Measurements from ENCODE around the gene PDC. TPM values are rescaled to one million over a fixed set of nuclear protein-coding genes. Genes with fewer than 3 reads are reported as not detected.

Gene PDC
- not detected in 2 replicates for total RNA-seq
- polyA plus RNA-seq = 0.13 TPM in 1 of 2 replicates, not detected in the other

DNA sequence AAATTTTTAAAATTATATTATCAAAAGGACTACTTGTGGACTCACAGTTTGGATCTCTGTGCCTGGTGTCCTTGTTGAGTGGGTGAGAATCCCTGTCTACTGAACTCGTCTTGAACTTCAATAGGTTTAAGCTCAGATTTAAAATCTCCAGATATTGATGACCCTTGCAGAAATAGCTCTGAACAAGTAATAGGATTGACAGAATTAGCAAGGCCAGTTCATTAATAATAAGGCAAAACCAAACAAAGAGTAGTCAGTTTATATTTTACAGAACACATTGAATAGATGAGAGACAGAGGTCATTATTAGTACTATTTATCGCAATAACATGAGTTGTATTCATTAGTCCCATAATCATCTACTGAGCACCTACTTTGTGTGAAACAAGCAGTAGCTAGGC, at the start of gene PDC:
TSS of gene PDC (minus strand) at position 101 of the 400 bp plus-strand sequence. CDS start 11,655 bp downstream, outside the sequence.
- Histone ChIP-seq H3K9me3 (ENCODE audit: low read depth) (no peaks in the 10 kb centered on the region), H2AFZ (no peak within 1 kb of the TSS), H3K4me3 (no peak within 1 kb of the TSS), H3K79me2 (no peaks in the 10 kb centered on the region), H4K20me1 (ENCODE audit: insufficient read depth, poor library complexity, severe bottlenecking) (no peaks in the 10 kb centered on the region), H3K9me2 (replicated peaks; ENCODE audit: insufficient read depth) (no peaks in the 10 kb centered on the region), H3K4me2 (no peak within 1 kb of the TSS), H3K27ac (no peak within 1 kb of the TSS), H3K27me3 (no peaks in the 10 kb centered on the region), H3K4me1 (ENCODE audit: insufficient read depth) (no peaks in the 10 kb centered on the region), H3K36me3 (replicated peaks; ENCODE audit: insufficient read depth, low read depth) (no peaks in the 10 kb centered on the region)
- TF ChIP-seq, protein P1, sequence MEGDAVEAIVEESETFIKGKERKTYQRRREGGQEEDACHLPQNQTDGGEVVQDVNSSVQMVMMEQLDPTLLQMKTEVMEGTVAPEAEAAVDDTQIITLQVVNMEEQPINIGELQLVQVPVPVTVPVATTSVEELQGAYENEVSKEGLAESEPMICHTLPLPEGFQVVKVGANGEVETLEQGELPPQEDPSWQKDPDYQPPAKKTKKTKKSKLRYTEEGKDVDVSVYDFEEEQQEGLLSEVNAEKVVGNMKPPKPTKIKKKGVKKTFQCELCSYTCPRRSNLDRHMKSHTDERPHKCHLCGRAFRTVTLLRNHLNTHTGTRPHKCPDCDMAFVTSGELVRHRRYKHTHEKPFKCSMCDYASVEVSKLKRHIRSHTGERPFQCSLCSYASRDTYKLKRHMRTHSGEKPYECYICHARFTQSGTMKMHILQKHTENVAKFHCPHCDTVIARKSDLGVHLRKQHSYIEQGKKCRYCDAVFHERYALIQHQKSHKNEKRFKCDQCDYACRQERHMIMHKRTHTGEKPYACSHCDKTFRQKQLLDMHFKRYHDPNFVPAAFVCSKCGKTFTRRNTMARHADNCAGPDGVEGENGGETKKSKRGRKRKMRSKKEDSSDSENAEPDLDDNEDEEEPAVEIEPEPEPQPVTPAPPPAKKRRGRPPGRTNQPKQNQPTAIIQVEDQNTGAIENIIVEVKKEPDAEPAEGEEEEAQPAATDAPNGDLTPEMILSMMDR (IDR thresholded peaks at IDR 0.05; ENCODE audit: poor library complexity) = no peak
- TF ChIP-seq EZH2phosphoT487 (IDR thresholded peaks at IDR 0.05; ENCODE audit: low read depth, severe bottlenecking, unreplicated experiment) = no peak
- TF ChIP-seq EZH2 (IDR thresholded peaks at IDR 0.05; ENCODE audit: borderline replicate concordance) = no peak
- 79% methylated on average over 2 of the region's 2 CpGs for WGBS (ENCODE audit: low lambda C conversion rate, missing lambda C conversion rate)
- DNase-seq (ENCODE audit: low spot score) = no peak

DNA sequence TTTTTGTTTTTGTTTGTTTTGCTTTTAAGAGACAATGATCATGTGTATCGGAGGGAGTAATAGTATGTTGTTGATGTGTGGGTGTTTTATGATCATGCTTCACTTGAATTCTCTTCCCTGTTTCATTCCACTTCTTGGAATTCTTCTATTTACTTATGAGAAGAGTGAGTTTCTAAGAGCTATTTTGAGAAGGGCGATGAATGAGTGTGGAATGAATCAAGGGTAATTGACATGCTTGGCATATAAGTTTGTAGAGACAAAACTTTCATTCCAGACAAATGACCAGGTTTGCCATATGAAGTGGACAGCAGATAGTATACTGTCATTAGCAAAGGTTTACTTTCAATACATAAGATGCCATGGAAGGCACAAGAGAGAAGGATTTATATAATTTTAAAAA, 42.3 kb upstream of the PDC start:
- H3K4me1 ChIP-seq (ENCODE audit: insufficient read depth) = peaks cover 18% of the 10 kb centered on the region
- DNase-seq (ENCODE audit: low spot score) = no peak
- H3K9me2 ChIP-seq (replicated peaks; ENCODE audit: insufficient read depth) = no peaks in the 10 kb centered on the region
- H3K4me2 ChIP-seq = no peak overlapping the region
- H3K4me3 ChIP-seq = no peak overlapping the region
- H4K20me1 ChIP-seq (ENCODE audit: insufficient read depth, poor library complexity, severe bottlenecking) = no peaks in the 10 kb centered on the region
- TF ChIP-seq EZH2 (IDR thresholded peaks at IDR 0.05; ENCODE audit: borderline replicate concordance) = no peak
- TF ChIP-seq, protein P1 (IDR thresholded peaks at IDR 0.05; ENCODE audit: poor library complexity) = no peak
- no peak for TF ChIP-seq EZH2phosphoT487 (IDR thresholded peaks at IDR 0.05; ENCODE audit: low read depth, severe bottlenecking, unreplicated experiment)
- H3K27ac ChIP-seq = no peak overlapping the region
- peaks cover 7% of the 10 kb centered on the region for H3K9me3 ChIP-seq (ENCODE audit: low read depth)
- no peak overlapping the region for H2AFZ ChIP-seq
- WGBS (ENCODE audit: low lambda C conversion rate, missing lambda C conversion rate) = 88% methylated on average over 2 of the region's 2 CpGs
- H3K36me3 ChIP-seq (replicated peaks; ENCODE audit: insufficient read depth, low read depth) = no peaks in the 10 kb centered on the region
- H3K79me2 ChIP-seq = no peaks in the 10 kb centered on the region
- H3K27me3 ChIP-seq = no peaks in the 10 kb centered on the region

DNA sequence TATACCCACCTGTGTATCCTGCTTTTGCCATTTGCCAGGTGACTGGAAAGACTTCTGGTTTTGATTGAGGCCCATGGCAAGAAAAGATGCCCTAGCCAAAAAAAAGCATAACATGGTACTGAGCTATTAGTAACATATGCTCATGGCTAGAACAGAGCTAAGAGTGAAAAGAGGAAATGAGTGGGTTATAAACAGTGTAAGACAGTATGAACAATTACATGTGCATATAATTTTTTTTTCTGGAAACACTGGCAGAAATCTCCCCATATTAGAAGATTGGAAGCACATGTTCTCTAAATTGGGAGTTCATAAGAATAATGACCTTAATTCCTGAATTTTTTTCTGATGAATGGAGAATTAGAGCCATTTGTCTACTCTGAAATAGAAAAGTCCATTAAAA, 41.2 kb upstream of the PDC start:
- no peak for DNase-seq (ENCODE audit: low spot score)
- Histone ChIP-seq H3K4me1 (ENCODE audit: insufficient read depth) (peaks cover 21% of the 10 kb centered on the region), H3K27me3 (no peaks in the 10 kb centered on the region), H4K20me1 (ENCODE audit: insufficient read depth, poor library complexity, severe bottlenecking) (no peaks in the 10 kb centered on the region), H3K79me2 (no peaks in the 10 kb centered on the region), H3K36me3 (replicated peaks; ENCODE audit: insufficient read depth, low read depth) (no peaks in the 10 kb centered on the region), H3K27ac (no peak overlapping the region), H2AFZ (no peak overlapping the region), H3K4me2 (no peak overlapping the region), H3K4me3 (no peak overlapping the region), H3K9me3 (ENCODE audit: low read depth) (peaks cover 7% of the 10 kb centered on the region), H3K9me2 (replicated peaks; ENCODE audit: insufficient read depth) (no peaks in the 10 kb centered on the region)
- TF ChIP-seq EZH2 (IDR thresholded peaks at IDR 0.05; ENCODE audit: borderline replicate concordance) = no peak
- TF ChIP-seq, protein P1 (IDR thresholded peaks at IDR 0.05; ENCODE audit: poor library complexity) = no peak
- TF ChIP-seq EZH2phosphoT487 (IDR thresholded peaks at IDR 0.05; ENCODE audit: low read depth, severe bottlenecking, unreplicated experiment) = no peak

DNA sequence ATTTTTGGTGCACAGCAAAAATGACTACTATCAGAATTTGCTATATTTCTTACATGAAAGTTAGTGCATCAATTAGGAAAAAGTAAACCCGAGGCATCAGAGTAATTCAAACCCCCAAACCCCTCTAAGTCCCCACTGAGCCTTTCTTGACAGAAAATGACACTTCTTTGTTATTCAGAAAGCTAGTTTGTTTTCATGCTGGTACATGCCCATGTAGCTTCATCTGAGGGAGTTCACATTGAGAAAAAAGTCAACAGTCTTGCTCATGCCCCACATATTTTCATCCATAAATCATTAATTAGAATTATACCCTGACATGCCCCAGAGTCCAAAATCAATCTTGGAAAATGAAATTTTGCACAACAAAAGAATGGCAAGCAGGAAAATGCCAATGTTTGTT, 39.9 kb upstream of the PDC start:
- WGBS (ENCODE audit: low lambda C conversion rate, missing lambda C conversion rate) = 71% methylated on average over 1 of the region's 1 CpG
- no peak for DNase-seq (ENCODE audit: low spot score)
- no peak overlapping the region for H3K27ac ChIP-seq
- H3K4me2 ChIP-seq = no peak overlapping the region
- H3K4me1 ChIP-seq (ENCODE audit: insufficient read depth) = peaks cover 21% of the 10 kb centered on the region
- no peaks in the 10 kb centered on the region for H3K36me3 ChIP-seq (replicated peaks; ENCODE audit: insufficient read depth, low read depth)
- H3K9me3 ChIP-seq (ENCODE audit: low read depth) = peaks cover 6% of the 10 kb centered on the region
- no peaks in the 10 kb centered on the region for H3K79me2 ChIP-seq
- no peaks in the 10 kb centered on the region for H4K20me1 ChIP-seq (ENCODE audit: insufficient read depth, poor library complexity, severe bottlenecking)
- H3K4me3 ChIP-seq = no peak overlapping the region
- TF ChIP-seq EZH2 (IDR thresholded peaks at IDR 0.05; ENCODE audit: borderline replicate concordance) (no peak), EZH2phosphoT487 (IDR thresholded peaks at IDR 0.05; ENCODE audit: low read depth, severe bottlenecking, unreplicated experiment) (no peak)
- TF ChIP-seq, protein P1 (IDR thresholded peaks at IDR 0.05; ENCODE audit: poor library complexity) = no peak
- H3K27me3 ChIP-seq = no peaks in the 10 kb centered on the region
- H3K9me2 ChIP-seq (replicated peaks; ENCODE audit: insufficient read depth) = no peaks in the 10 kb centered on the region
- no peak overlapping the region for H2AFZ ChIP-seq
